ENCODE data around the gene GNPNAT1.

Gene GNPNAT1

DNA sequence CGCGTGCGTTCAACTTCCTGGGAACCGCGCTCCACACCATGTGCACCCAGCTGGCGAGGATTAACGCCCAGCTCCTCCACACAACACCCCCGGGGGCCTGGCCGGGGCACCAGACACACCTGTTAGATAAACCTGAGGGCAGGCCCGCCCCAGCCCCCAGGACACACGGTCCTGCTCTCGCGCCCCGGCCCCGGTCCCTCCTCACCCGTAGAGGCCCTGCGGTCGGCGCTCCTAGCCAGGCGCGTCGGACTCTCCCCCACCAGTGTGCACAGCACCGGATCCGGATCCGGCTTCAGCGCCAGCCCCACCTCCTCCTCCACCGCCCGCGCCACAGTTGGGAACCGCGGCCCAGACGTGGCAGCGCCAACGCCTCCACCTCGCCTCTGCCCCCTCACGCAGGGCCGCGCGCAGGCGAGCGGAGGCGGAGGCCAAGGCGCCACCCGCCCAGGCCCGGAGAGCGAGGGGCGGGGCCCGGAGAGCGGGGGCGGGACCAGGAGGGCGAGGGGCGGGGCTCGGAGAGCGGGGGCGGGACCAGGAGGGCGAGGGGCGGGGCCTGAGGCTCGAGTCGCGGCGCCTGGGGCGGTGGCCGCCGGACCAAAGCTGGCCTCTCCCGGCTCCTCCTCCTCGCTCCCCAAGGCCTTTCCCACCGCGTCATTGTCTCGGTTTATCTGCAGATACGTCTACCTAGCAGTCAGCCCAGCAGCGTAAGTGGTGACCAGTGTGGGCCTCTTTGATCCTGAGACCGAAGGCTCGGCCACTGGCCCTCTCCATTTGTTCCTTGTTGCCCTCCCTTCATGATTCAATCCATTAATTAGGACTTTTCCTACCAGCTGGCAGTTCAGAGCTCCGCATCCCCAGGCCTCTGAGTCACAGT is at the start of gene GNPNAT1:
Gene GNPNAT1, minus strand, starts transcription at position 385 of the 874 bp plus-strand sequence. CDS start 6,957 bp downstream, outside the sequence.
- DNase-seq (ENCODE audit: low read depth in 2 of 2), result peak; percentile 63 to 76

DNA sequence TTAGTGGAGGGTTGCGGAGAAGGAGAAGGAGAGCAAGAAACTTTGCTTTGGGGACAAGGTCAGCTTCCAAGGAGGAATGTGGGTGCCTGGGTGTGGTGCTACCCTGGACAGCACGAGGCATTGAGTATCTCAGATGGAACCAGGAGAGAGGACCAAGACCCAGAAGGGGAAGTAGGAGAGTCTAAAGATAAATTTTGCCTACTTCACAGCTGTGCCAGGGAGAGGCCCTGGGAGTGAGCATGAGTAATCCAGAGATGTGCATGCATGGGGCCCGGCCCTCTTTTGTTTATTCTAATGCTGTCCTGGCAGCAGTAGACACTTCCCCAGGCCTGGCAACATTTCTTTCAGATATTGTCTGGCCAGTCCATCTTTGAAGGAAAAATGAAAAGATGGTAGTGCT is 49.5 kb upstream of the GNPNAT1 start:
- DNase-seq (ENCODE audit: low read depth in 2 of 2), result no peak

DNA sequence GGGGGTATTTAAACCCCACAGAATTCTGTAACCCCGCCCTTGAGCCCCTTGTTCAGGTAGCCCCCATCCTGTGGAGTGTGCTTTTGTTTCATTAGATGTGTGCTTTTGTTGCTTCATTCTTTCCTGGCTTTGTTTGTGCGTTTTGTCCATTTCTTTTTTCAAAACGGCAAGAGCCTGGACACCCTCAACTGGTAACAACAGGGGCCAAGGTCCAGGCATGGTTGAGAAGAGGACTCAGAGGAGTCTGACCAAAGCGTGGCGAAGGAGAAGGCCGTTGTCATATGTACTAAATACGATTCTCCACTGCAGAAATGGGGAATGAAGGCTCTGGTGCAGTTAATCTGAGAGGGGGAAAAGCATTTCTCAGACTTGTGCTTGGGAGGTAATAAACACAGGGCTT is 46.0 kb upstream of the GNPNAT1 start:
- no peak for DNase-seq (ENCODE audit: low read depth in 2 of 2)

DNA sequence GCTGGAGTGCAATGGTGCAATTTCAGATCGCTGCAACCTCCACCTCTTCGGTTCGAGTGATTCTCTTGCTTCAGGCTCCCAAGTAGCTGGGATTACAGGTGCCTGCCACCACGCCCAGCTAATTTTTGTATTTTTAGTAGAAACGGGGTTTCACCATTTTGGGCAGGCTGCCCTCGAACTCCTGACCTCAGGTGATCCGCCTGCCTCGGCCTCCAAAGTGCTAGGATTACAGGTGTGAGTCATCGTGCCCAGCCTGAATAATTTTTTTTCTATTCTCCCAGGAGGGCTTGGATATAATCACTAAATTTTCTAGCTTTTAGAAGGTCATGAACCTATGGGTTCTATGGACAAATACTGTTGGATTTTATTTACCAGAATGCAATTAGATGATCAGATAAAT is 44.7 kb upstream of the GNPNAT1 start:
- DNase-seq (ENCODE audit: low read depth in 2 of 2), result no peak

DNA sequence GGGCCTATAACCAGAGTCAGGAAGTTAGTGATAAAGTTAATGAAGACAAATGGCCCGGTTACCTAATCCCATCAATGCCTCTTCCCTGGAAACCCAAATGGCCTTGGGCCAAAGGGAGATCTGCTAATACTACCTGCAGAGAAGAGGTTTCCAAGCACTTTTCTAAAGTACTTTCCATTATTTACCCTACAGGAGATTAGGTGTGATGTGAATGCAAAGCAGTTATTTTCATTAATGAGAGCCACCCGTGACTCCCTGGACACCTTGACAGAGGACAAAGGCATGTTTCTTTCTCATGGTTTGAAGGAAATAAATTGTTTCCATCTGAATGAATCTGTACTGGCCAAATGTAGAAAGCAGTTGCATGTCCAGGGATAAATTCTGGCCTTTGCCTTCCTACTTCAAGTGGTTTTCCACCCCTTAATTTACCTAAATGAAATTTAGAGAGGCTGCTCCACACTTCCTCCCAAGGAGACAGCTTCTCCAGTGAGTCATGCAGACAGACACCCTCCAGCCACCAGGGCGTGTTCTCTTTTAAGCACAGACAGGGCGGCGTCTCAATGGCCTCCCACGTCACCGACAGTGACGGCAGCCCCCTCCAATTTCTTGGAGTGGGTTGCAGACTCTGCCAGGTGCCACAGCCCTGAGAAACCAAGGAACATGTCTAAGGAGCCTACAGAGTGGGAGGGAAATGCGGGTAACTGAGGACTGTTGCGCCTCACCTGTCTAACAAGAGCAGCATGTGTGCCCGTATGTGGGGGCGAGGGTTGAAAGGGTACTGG is 43.9 kb upstream of the GNPNAT1 start:
- no peak for DNase-seq (ENCODE audit: low read depth in 2 of 2)

DNA sequence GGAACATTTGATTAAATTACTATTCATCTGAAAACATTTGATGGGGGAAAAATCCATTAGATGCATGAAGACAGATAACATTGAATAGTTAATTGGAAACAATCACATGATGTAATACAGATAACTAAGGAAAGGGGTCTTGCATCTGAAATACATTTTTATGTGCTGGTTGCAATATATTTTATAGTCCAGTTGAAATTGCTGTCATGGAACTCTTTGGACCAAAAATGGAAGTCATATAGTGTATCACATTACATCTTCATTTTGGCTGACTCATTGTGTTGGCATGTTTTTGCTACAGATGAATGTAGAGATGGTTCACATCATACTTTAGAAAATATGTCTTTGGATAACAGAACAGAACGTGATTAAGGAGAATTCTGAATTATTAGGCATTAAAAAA is 43.0 kb upstream of the GNPNAT1 start:
- no peak for DNase-seq (ENCODE audit: low read depth in 2 of 2)

DNA sequence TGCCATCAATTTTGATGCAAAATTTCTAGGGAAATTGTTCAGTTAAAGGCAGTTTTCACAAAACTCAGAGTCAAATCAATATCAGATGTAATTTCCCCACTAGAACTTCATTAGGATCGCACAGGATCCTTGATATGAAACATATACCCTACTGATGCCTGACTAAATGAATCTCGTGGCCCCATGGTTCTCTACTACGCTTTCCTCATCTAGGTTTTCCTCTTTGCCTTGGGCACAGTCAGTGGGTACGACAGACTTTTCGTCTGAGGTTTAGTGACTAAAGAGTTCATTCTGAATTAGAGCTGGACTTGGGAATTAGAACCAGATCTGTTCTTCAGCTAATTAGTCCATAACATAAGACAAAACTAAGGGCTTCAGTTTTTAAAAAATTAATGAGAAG is 42.5 kb upstream of the GNPNAT1 start:
- DNase-seq (ENCODE audit: low read depth in 2 of 2), result no peak

DNA sequence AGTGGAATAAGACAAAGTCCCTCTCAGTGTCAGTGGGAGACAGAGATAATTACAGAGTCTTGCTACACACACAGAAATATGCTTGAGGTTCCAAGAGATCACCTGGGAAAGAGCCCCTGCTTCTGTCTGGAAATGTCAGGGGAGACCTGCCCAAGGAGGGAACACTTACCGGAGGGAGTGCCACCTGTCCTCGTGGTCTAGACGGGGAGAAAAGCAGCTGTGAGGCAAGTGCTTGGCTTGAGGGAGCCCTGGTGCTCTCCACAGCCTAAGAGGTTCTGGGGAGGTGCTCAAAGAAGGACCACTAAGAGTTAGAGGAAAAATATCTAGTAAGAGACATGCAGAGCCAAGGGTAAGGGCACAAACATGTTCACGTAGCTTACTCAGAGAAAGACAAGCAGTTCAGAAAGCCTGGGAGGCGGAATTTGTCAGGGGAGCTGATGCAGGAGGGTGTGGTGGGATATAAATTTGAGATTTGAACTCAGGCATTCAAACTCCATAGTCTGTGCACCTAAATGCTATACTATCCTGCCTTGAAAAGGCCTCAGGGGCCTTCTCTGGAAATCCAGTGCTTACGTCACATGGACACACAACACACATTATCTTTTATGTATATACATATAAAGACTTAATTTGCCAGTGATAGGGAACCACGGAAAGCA is 38.2 kb upstream of the GNPNAT1 start:
- no peak for DNase-seq (ENCODE audit: low read depth in 2 of 2)

DNA sequence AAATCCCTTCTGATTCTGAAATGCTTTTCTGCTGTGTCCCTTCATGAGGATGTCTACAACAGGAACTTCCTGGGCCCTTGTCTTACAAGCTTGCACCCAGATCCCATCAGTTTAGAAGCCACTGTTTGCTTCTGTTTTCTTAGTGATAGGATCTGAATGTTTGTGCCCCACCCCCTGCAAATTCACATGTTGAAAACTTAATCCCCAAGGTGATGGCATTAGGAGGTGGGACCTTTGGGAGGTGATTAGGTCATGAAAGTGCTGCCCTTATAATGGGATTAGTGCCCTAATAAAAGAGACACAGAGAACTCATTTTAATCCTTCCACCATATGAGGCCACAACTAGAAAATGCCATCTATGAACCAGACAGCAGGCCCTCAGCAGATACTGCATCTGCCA is 36.0 kb upstream of the GNPNAT1 start:
- no peak for DNase-seq (ENCODE audit: low read depth in 2 of 2)

DNA sequence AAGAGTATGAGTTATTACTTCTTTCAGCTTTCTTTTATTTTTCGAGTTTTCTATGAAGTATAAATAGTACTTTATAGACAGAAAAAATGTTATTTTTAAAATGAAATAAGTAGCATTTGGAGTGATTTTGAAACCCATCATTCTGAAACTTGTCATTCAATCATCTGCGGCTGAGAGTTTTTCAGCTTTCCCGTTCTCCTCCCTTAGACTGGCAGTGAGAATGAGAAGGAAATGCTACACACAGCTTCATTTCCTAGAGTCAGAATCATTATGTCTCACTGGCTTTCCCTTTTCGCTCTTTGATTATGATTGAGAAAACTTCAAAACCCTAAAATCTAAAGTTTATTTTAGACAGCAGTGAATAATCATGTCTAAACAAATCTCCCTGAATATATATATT is 33.7 kb upstream of the GNPNAT1 start:
- no peak for DNase-seq (ENCODE audit: low read depth in 2 of 2)

DNA sequence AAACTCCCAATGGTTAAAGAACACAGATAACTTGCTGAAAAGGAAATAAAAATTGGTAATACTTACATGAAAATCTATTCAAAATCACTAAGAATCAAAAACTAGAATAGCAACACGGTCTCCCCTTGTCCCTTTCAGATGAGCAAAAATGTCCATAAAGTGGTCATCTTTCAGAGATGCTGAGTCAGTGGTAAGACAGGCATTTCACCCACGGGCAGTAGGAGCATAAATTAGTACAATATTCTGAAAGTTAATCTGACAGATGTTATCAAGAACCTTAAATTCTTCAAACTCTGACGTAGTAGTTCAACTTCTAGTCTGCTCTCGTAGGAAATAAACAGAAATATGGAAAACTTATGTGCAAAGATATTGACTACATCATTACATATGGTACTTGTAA is 33.1 kb upstream of the GNPNAT1 start:
- DNase-seq (ENCODE audit: low read depth in 2 of 2), result no peak

DNA sequence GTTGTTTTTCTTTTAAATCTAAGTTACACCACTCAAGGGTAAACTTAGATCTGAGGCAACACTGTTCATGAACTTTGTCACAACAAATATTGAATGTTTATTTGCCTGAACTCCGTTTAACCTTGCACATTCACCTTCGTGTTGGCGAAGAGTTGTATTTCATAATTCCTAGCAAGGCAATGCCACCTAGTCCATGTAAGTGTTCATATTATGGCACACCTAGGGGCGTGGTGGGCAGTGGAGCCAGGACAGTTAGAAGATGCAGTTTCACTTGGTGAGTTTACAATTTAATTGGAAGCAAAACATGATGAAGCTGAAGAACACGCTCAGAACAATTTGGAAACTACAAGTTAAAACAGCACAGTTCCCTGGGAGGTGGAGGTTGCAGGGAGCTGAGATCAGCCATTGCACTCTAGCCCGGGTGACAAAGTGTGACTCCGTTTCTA is 30.4 kb upstream of the GNPNAT1 start:
- DNase-seq (ENCODE audit: low read depth in 2 of 2), result no peak

DNA sequence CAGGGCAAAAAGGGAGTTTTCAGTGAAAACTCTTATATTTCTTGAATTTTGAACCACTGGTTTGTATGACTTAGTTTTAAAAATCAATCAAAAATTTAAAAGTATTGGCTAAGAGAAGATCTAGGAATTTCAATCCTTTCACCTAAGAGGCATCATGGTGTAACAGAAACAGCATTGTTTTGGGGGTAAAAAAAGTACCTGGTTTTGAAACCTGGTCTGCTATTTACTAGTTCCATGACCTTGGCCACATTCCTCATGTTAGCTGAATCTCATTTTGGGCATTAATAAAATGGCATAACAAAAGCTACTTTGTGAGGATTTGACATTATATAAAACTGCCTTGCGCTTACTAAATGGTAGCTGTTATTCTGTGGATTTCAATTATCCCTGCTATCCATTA is 16.7 kb upstream of the GNPNAT1 start:
- DNase-seq (ENCODE audit: low read depth in 2 of 2), result no peak

DNA sequence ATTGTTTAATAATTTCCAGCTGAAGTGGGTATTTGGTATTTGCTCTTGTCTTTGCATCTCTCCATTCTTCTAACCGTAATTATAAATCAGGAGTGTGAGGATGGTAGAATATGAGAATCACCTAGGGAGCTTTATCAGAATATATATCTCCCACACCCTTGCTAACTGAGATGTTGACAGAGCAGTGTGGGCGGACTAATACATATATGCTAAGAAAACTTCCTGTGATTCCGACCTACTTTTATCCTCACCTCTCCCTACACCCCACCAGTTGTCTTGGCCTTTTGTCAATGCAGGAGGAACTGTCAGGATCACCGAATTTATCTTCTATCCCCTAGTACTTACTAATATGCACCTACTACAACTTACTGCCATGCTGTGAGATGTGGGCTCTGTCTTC is 14.7 kb upstream of the GNPNAT1 start:
- DNase-seq (ENCODE audit: low read depth in 2 of 2), result no peak

DNA sequence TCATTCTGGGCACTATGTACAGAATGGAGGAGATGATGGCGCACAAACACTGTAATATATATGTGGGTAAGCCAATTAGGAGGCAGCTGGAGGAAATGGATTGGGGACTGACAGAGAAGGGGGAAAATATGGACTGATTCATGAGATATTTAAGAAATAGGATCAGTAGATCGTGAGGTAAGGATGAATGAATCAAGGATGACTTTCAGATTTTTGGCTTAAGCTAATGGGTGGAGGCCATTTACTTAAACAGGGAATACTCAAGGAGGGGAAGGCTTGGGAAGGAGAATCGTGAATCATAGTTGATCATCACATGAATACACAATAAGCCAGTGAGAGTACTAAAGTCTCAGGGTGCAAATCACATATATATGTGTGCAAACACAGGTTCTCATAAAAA is 11.2 kb upstream of the GNPNAT1 start:
- DNase-seq (ENCODE audit: low read depth in 2 of 2), result no peak

DNA sequence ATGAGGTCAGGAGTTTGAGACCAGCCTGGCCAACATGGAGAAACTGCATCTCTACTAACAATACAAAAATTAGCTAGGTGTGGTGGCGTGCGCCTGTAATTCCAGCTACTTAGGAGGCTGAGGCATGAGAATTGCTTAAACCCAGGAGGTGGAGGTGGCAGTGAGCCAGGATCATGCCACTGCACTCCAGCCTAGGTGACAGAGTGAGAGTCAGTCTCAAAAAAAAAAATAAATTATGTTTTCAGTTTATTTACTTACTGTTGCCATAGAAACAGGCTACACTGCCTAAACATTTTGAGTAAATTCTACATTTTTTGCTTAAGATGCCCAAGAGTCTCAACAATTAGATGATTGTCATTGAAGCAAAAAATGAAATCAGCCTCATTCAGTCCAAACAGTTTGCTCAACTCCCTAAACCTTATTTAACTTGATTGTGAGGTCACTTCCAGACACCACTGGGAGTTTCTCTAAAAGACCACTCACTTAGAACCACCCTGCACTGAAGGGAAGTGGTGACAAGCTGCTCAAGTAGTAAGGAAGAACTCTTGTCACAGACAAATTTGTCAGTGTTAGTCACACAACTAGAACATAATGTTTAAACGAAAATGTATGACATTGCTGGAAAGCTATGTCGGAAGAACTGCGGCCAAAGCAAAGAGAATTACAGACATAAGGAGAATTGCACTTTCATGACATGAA is 9.8 kb upstream of the GNPNAT1 start:
- DNase-seq (ENCODE audit: low read depth in 2 of 2), result no peak

DNA sequence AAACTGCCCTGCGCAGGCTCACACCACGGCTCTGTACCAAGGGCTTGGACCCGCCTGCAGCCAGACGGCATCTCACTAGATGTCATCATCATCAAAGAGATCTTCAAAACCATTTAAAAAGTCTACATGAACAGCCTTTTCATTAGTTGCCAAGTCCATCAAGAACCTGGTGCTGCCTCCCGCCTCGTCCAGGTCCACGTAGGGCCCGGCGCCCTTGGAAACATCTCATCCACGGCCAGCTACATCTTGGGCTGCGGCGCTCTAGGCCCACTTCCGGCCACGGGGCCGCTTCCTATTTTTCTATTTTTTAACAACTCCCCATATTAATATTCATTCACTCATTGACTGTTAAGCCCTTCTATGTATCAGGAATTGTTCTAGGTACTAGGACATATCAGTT is 7.4 kb upstream of the GNPNAT1 start:
- DNase-seq (ENCODE audit: low read depth in 2 of 2), result no peak

DNA sequence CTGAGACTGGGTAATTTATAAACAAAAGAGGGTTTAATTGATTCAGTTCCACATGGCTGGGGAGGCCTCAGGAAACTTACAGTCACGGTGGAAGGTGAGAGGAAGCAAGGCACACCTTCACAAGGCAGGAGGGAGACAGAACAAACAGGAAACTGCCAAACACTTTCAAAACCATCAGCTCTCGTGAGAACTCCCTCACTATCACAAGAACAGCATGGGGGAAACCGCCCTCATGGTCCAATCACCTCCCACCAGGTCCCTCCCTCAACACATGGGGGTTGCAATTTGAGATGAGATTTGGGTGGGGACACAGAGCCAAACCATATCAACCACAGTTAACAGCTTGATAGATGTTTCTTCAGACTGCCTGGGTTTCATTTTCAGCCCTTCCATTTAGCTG is 6.2 kb upstream of the GNPNAT1 start:
- no peak for DNase-seq (ENCODE audit: low read depth in 2 of 2)

DNA sequence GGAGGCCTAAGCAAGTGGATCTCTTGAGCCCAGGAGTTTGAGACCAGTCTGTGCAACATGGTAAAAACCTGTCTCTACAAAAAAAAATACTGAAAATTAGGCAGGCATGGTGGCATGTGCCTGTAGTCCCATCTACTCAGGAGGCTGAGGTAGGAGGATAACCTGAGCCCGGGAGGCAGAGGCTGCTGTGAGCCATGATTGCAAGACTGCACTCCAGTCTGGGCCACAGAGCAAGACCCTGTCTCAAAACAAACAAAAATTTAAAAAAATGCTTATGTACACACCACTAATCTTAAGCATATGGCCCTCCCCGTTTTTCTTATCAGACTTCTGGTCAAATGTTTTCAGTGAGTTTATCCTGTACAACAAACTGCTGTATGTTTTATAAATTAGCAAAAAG is 1.7 kb upstream of the GNPNAT1 start:
- no peak for DNase-seq (ENCODE audit: low read depth in 2 of 2)

DNA sequence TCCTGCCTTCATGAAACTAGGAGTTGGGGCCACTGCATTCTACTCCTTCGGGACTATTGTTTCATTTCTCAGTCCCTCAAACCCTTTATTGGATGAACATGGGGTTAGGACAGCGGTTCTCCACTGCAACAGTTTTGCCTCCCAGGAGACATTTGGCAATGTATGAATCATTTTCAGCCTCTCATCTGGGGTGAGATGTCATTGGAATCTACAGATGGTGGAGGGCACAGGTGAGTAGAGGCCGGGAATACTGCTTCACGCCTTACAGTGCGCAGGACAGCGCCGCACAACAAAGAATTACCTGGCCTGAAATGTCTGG is 649 bp upstream of the GNPNAT1 start:
- no peak for DNase-seq (ENCODE audit: low read depth in 2 of 2)

DNA sequence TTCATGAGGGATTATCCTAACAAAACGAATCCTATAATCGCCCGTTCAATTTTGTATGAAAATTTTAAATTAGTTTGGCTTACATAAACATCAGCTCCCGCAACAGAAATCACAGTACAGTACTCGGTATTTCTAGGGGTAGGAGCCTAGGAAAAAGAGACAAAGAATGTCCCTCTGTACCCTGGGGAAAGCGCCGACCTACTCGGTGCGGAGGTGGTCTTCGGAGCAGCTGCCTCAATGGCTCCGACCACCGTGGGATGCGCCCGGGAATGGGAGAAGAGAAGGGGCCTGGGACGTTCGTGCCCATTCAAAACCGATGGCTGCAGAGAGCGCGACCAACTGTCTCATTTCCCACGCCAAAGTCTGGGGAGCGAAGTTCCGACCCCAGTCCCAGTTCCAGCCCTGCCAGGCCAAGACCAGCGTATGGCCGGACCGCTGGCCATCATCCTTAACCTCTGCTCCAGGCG is 618 bp downstream of the GNPNAT1 start:
- DNase-seq (ENCODE audit: low read depth in 2 of 2), result no peak
